Activated CD4-positive, alpha-beta T cell treated with anti-CD3 and anti-CD28 coated beads, Interleukin-10, Interleukin-2, amounts not matched to agents 100 ng/mL and 50 ng/mL, durations not matched to agents 16 hours and 8 hours (primary cell): ENCODE results near the gene RPUSD1.
"Not testable (repeated sequence)": the region's sequence is repeated elsewhere in the genome, so short reads cannot be mapped to it uniquely, and the experiment has no call there.

Experiments used
- DNase-seq: peaks from one replicate; pipeline ENCODE4 v3.0.0-alpha.2; 2020

RPUSD1 gene

GRCh38 chr16:782258-782657 lies 5.9 kb downstream of the RPUSD1 start:
- DNase-seq = no peak

GRCh38 chr16:781346-782010 lies 6.7 kb downstream of the RPUSD1 start:
- no peak for DNase-seq

GRCh38 chr16:780296-780695 lies 7.9 kb downstream of the RPUSD1 start:
- no peak for DNase-seq

GRCh38 chr16:779561-779960 lies 8.6 kb downstream of the RPUSD1 start:
- no peak for DNase-seq

- no peak for DNase-seq
These were observed 9.2 kb downstream of the RPUSD1 start for GRCh38 chr16:778909-779527.

- no peak for DNase-seq
These were observed 9.7 kb downstream of the RPUSD1 start for GRCh38 chr16:778447-778846.

- DNase-seq = no peak
These were observed 10.4 kb downstream of the RPUSD1 start for GRCh38 chr16:777826-778225.

GRCh38 chr16:776824-777223 lies 11.4 kb downstream of the RPUSD1 start:
- DNase-seq = no peak

GRCh38 chr16:776298-776697 lies 11.9 kb downstream of the RPUSD1 start:
- not testable (repeated sequence) for DNase-seq

GRCh38 chr16:775236-775796 lies 12.9 kb downstream of the RPUSD1 start:
- no peak for DNase-seq

- no peak for DNase-seq
These were observed 13.8 kb downstream of the RPUSD1 start for GRCh38 chr16:774086-775001.

- no peak for DNase-seq
These were observed 15.2 kb downstream of the RPUSD1 start for GRCh38 chr16:772959-773358.

GRCh38 chr16:770411-770810 lies 17.8 kb downstream of the RPUSD1 start:
- no peak for DNase-seq

- DNase-seq = no peak
These were observed 18.2 kb downstream of the RPUSD1 start for GRCh38 chr16:769934-770333.

GRCh38 chr16:769184-769784 lies 18.9 kb downstream of the RPUSD1 start:
- DNase-seq = no peak

- no peak for DNase-seq
These were observed 19.8 kb downstream of the RPUSD1 start for GRCh38 chr16:768428-768827.

GRCh38 chr16:767743-768235 lies 20.4 kb downstream of the RPUSD1 start:
- no peak for DNase-seq

GRCh38 chr16:766820-767640 lies 21.2 kb downstream of the RPUSD1 start:
- no peak for DNase-seq

GRCh38 chr16:766008-766819 lies 22.0 kb downstream of the RPUSD1 start:
- no peak for DNase-seq

GRCh38 chr16:765488-765865 lies 22.7 kb downstream of the RPUSD1 start:
- DNase-seq = no peak

GRCh38 chr16:764848-765487 lies 23.2 kb downstream of the RPUSD1 start:
- DNase-seq = no peak
